ENCODE measurements around the gene KIAA1614.

- TF ChIP-seq, protein P1, sequence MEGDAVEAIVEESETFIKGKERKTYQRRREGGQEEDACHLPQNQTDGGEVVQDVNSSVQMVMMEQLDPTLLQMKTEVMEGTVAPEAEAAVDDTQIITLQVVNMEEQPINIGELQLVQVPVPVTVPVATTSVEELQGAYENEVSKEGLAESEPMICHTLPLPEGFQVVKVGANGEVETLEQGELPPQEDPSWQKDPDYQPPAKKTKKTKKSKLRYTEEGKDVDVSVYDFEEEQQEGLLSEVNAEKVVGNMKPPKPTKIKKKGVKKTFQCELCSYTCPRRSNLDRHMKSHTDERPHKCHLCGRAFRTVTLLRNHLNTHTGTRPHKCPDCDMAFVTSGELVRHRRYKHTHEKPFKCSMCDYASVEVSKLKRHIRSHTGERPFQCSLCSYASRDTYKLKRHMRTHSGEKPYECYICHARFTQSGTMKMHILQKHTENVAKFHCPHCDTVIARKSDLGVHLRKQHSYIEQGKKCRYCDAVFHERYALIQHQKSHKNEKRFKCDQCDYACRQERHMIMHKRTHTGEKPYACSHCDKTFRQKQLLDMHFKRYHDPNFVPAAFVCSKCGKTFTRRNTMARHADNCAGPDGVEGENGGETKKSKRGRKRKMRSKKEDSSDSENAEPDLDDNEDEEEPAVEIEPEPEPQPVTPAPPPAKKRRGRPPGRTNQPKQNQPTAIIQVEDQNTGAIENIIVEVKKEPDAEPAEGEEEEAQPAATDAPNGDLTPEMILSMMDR (IDR thresholded peaks at IDR 0.05), result no peak
- no peak for TF ChIP-seq POLR2A (IDR thresholded peaks at IDR 0.05)
These were observed 27.7 kb downstream of the KIAA1614 start for GRCh38 chr1:180940445-180940844.
